Effector memory CD8-positive, alpha-beta T cell (primary cell): ENCODE data around the gene C20orf204.
A peak's percentile ranks its signal among the peaks of the same experiment; 100 is the strongest.

ENCODE experiments used
- ATAC-seq: fragments of 150-1000 bp; cut with Tn5 transposase; replicated peaks from 2 replicates; pipeline ENCODE4 v1.10.0; 2021; ENCODE audit warnings: mild to moderate bottlenecking, moderate library complexity
- DNase-seq, 3 experiments: peaks; one replicate each; pipeline ENCODE4 v3.0.0; 2021
- H3K27ac Mint-ChIP-seq, 2 donors: one replicate each; pipeline ENCODE4 v1.8.0; 2022; ENCODE audit warnings: mild to moderate bottlenecking in 2 of 2, mixed read lengths in 2 of 2, moderate library complexity in 2 of 2
- H3K27me3 Mint-ChIP-seq, 2 donors: one replicate each; pipeline ENCODE4 v1.8.0; 2022; ENCODE audit warnings: mixed read lengths in 2 of 2
- H3K36me3 Mint-ChIP-seq: one replicate; pipeline ENCODE4 v1.8.0; 2022; ENCODE audit warnings: mild to moderate bottlenecking, moderate library complexity, mixed read lengths; ENCODE audit not compliant: insufficient read depth
- H3K4me1 Mint-ChIP-seq, 2 donors: one replicate each; pipeline ENCODE4 v1.8.0; 2022; ENCODE audit warnings: low read depth in 2 of 2, mixed read lengths in 2 of 2
- H3K4me3 Mint-ChIP-seq, 2 donors: one replicate each; pipeline ENCODE4 v1.8.0; 2022; ENCODE audit warnings: mild to moderate bottlenecking in 2 of 2, mixed read lengths in 2 of 2, moderate library complexity in 2 of 2
- H3K9me3 Mint-ChIP-seq, 2 donors: one replicate each; pipeline ENCODE4 v1.8.0; 2022; ENCODE audit warnings: mixed read lengths in 2 of 2

The C20orf204 gene

DNA sequence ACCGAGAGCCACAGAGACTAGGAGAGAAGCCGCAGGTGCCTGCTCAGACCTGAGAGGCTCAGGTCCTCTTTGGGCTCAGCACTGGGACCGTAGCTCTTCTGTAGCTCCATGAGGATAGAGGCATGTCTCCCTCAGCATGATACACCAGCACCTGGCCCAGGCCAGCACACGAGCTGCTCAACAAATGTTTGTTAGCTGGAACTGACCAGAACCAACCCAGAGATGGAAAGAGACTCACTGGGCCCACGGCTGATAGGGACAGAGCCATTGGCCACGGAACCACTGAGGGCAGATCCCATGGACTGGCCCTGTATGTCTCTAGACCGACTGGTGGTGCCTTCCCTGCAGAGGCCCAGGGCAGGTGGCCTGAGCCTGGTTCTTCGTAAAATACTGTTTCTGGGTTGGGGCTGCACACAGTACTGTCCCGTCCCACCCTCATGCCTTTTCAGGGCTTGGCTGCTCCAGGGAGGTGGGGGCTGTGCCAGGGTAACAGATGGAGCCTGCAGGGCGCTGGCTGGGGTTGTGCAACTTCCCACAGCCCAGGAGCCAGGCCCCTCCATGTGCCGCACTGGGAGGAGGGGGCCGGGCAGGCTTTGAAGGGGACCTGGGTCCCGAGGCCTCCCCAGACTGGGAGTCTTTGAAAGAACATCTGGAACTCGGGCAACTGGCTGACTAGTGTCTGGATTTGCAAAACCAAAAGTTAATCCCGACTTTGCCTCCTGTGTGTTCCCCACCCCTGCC is 5.2 kb downstream of the C20orf204 start:
- peak overlapping the region; percentile 37 to 78 for H3K4me3 Mint-ChIP-seq
- H3K9me3 Mint-ChIP-seq: no peaks in the 10 kb centered on the region

DNA sequence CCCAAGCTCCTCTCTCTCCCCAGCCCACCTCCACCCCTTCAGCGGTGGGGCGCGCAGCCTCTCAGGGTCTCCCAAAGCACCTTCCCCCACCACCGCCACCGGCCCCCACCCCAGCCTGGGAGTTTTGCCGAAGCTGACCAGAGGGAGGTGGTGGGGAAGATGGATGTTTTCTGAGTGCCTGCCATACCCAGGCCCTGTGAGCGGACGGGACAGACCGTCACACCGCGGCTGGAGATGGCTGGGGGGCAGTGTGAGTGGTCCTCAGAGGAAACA is 5.7 kb downstream of the C20orf204 start:
- H3K27me3 Mint-ChIP-seq: peaks cover 11 to 26% of the 10 kb centered on the region in 2 donors

More for the DNA sequence above, 5.2 kb downstream of the C20orf204 start:
- ATAC-seq: no peak
- Mint-ChIP-seq H3K27me3 (peaks cover 6 to 20% of the 10 kb centered on the region in 2 donors), H3K27ac (no peak overlapping the region), H3K4me1 (peaks cover 15 to 33% of the 10 kb centered on the region in 2 donors), H3K36me3 (peaks cover 10% of the 10 kb centered on the region)
- no peak for DNase-seq

DNA sequence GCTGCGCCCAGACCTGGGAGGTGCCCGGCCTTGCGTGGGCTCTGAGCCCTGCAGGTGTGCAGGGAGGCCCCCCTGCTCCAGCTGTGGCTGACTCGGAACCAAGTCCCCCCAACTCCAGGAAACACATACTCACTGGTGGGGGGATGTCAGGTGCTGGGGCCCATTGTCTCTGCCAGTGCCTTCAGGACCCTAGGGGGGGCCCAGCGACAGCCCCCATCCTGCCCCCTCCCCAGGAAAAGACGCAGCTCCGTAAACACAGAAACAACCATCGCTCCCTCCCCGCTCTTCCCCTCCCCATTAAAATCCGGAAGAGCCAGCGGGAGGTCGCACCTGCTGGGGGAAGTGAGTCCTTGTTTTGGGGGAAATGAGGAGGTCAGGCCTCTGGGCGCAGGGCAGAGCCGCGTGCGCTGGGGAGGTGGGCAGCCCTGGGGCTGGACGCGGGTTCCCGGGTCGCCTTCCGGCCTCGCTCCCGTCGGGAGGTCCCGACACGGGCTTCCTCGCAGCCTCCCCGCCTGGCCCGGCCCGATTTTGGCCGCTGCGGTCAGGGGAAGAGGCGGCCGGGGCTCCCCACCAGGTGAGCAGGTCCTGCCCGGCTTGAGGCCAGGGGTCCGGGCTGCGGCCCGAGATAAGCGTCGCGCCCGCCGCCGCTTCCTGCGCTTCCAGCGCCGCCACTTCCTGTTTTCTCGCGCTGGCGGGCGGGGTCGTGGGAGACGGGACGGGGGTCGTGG is 6.2 kb downstream of the C20orf204 start:
- Mint-ChIP-seq H3K36me3 (peaks cover 13% of the 10 kb centered on the region), H3K9me3 (no peaks in the 10 kb centered on the region), H3K27ac (peak overlapping the region; percentile 59 to 67), H3K4me1 (peaks cover 15 to 29% of the 10 kb centered on the region in 2 donors), H3K4me3 (peak overlapping the region; percentile 76 to 78), H3K27me3 (peaks cover 16 to 31% of the 10 kb centered on the region in 2 donors)
- DNase-seq (no peak), ATAC-seq (no peak)

More for the DNA sequence above, 5.7 kb downstream of the C20orf204 start:
- DNase-seq (no peak), ATAC-seq (no peak)
- H3K4me3 Mint-ChIP-seq: peak overlapping the region; percentile 76 to 78
- H3K4me1 Mint-ChIP-seq: peaks cover 14 to 33% of the 10 kb centered on the region in 2 donors
- peak overlapping the region in 1 of 2 donors; percentile 59 for H3K27ac Mint-ChIP-seq
- no peaks in the 10 kb centered on the region for H3K9me3 Mint-ChIP-seq
- peaks cover 12% of the 10 kb centered on the region for H3K36me3 Mint-ChIP-seq

DNA sequence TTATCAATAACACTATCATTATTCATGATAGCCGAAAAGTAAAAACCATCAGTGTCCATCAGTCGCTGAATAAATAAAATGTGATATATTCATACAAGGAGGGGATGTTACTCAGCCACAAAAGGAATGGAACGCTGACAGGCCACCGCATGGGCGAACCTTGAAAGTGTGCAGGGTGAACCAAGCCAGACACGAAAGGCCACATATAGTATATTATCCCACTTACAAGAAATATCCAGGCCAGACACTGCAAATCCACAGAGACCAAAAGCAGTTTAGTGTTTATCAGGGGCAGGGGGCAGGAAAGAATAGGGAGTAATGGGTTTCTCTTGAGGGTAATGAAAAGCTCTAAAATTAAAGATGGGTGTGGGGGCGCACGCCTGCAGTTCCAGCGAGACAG is 7.8 kb downstream of the C20orf204 start:
- peaks cover 14 to 22% of the 10 kb centered on the region in 2 donors for H3K4me1 Mint-ChIP-seq
- peaks cover 19 to 38% of the 10 kb centered on the region in 2 donors for H3K27me3 Mint-ChIP-seq

DNA sequence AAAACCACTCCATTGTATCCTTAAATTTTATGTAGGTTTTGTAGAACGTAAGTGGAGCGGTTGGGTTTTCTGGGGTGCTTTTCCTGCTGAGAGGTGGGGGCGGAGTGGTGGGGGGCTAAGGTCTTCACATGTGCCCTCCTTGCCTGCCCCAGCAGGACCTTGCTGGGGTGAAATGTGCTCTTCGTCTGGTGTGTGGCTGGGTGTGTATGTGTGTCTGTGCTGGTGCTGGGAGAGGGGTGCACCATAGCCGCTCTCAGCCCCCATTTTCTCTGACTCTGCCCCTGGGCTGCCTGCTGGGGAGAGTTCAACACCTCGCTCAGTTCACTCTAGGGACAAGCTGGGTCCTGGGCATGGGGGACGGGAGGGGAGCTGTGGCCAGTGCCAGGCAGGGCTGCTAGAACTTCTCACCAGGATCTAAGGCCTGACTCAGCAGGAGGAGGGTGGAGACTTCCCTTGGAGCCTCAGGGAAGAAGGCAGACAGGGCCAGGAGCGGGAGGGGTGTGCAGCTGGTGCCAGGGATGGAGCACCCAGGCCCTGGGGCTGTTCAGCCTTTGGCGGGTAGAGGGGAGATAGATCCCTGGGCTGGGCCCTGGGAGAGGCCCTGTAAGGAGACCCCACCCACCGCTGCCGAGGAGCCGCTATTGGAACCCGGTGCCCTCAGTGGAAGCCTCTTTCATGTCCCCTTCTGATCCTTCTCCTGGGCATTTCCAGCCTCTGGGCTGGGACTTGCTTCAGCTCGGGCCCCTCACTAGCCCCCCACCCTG is 8.7 kb downstream of the C20orf204 start:
- H3K4me1 Mint-ChIP-seq: peaks cover 14 to 19% of the 10 kb centered on the region in 2 donors
- no peaks in the 10 kb centered on the region for H3K9me3 Mint-ChIP-seq
- no peak overlapping the region for H3K4me3 Mint-ChIP-seq
- H3K27ac Mint-ChIP-seq: no peak overlapping the region
- peaks cover 5% of the 10 kb centered on the region for H3K36me3 Mint-ChIP-seq
- H3K27me3 Mint-ChIP-seq: peaks cover 19 to 38% of the 10 kb centered on the region in 2 donors
- DNase-seq (no peak), ATAC-seq (no peak)

More for the DNA sequence above, 7.8 kb downstream of the C20orf204 start:
- Mint-ChIP-seq H3K9me3 (no peaks in the 10 kb centered on the region), H3K27ac (peak overlapping the region in 1 of 2 donors; percentile 50), H3K4me3 (peak overlapping the region; percentile 63 to 64), H3K36me3 (peaks cover 5% of the 10 kb centered on the region)
- DNase-seq (no peak), ATAC-seq (no peak)

DNA sequence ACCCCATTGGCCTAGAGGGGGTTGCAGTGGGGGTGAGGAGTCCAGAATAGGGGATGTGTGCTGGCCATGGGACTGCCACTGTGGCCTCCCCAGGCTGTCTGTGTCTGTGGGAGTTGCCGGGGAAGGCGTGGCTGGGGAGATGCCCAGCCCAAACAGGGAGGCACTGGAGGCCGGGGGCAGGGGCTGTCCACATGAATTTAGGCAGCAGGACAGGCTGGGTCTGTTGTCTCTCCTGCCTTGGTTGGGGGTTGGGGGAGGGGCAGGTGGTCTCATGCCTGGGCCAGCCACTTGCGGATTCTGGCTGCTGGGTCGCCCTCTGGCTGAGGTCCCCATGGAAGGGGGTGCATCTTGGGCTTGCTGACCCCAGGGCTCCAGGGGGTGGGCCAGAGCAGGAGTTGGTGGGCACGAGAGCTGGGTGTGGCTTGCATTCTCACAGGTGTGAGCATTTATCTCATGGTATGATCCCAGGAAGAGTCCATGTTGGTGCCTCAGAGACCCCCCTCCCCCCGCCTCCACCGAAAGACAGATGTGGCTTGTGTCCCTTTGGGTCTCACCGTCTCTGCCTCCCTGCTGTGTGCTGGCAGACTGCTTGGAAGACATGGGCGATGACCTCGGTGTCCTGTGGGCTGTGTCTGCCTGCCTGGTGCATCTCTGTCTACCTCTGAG is 9.5 kb downstream of the C20orf204 start:
- DNase-seq (no peak), ATAC-seq (no peak)
- Mint-ChIP-seq H3K27ac (peak overlapping the region in 1 of 2 donors; percentile 23), H3K9me3 (no peaks in the 10 kb centered on the region), H3K36me3 (peaks cover 5% of the 10 kb centered on the region), H3K4me1 (peaks cover 13 to 14% of the 10 kb centered on the region in 2 donors), H3K4me3 (no peak overlapping the region), H3K27me3 (peaks cover 19 to 44% of the 10 kb centered on the region in 2 donors)

DNA sequence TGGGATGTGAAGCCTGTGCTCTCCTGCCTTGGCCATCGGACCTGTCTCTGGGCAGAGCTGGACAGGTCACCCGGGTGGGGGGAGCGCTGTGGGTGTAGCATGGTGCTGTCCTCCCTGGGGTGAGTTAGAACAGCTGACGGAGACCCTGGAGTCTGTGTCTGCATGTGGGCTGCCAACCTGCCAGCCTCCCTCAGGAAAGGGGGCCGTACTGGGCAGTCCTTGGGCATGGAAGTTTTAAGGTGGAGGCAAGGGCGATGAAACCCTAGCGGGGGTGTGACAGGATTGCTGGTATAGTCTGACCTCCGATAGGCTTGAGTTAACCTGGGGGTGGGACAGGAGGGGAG is 11.0 kb downstream of the C20orf204 start:
- Mint-ChIP-seq H3K27me3 (peaks cover 34 to 59% of the 10 kb centered on the region in 2 donors), H3K4me1 (peaks cover 13 to 14% of the 10 kb centered on the region in 2 donors)
- no peak for ATAC-seq

DNA sequence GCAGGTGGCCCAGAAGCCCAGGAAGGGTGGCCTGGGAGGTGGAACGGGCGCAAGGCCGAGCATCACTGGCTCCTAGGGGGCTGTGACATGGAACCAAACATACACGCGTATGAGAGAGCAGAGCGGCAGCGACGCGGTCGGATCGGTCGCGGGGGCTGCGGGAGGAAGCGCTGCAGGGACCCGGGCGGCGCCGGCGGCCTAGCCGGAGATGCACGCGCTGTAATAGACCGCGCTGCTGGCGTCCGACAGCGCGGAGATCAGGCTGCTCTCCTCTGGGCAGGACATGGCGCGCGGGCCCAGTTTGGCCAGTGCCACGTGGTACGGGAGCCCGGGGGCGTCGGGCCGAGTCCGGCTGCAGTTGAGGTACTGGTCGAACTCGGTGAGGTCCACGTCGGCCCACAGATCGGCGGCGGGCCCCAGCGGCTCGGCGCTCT is 12.0 kb downstream of the C20orf204 start:
- peaks cover 37 to 67% of the 10 kb centered on the region in 2 donors for H3K27me3 Mint-ChIP-seq
- peaks cover 5% of the 10 kb centered on the region for H3K36me3 Mint-ChIP-seq
- H3K27ac Mint-ChIP-seq: no peak overlapping the region
- H3K9me3 Mint-ChIP-seq: no peaks in the 10 kb centered on the region
- DNase-seq (no peak), ATAC-seq (peak; percentile 28)
- peak overlapping the region in 1 of 2 donors; percentile 21 for H3K4me3 Mint-ChIP-seq
- peaks cover 13 to 14% of the 10 kb centered on the region in 2 donors for H3K4me1 Mint-ChIP-seq

More for the DNA sequence above, 11.0 kb downstream of the C20orf204 start:
- DNase-seq: no peak
- H3K27ac Mint-ChIP-seq: no peak overlapping the region
- no peaks in the 10 kb centered on the region for H3K9me3 Mint-ChIP-seq
- peak overlapping the region; percentile 19 to 50 for H3K4me3 Mint-ChIP-seq
- peaks cover 5% of the 10 kb centered on the region for H3K36me3 Mint-ChIP-seq

DNA sequence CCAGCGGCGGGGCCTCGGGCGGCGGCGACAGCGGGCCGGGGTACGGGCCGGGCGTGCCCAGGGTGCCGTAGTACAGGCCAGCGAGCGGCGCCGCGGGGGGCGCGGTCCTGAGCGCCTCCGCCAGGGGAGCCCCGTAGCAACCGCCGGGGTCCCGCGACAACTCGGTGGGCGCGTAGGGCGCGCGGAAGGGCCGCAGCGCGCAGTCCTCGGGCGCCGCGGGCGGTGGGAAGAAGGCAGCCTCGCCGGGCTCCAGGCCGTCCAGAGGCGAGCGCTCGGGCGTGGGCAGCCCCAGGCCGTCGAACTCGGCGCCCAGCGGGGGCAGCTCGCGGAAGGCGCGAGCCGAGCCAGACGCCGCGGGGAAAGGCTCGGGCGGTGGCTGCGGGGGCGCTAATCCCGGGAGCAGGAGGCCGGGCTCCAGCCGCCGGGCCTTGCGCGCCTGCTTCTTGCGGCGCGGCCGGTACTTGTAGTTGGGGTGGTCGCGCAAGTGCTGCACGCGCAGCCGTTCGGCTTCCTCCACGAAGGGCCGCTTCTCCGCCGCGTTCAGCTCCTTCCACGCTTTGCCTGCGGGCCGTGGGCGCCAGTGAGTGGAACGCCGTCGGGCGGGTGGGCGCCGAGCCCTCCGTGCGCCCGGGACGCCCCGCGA is 12.5 kb downstream of the C20orf204 start:
- Mint-ChIP-seq H3K4me1 (peaks cover 11 to 20% of the 10 kb centered on the region in 2 donors), H3K36me3 (peaks cover 5% of the 10 kb centered on the region), H3K27me3 (peaks cover 43 to 73% of the 10 kb centered on the region in 2 donors), H3K9me3 (no peaks in the 10 kb centered on the region), H3K4me3 (peak overlapping the region; percentile 37 to 64), H3K27ac (no peak overlapping the region)
- ATAC-seq: peak; percentile 8
- DNase-seq: no peak

DNA sequence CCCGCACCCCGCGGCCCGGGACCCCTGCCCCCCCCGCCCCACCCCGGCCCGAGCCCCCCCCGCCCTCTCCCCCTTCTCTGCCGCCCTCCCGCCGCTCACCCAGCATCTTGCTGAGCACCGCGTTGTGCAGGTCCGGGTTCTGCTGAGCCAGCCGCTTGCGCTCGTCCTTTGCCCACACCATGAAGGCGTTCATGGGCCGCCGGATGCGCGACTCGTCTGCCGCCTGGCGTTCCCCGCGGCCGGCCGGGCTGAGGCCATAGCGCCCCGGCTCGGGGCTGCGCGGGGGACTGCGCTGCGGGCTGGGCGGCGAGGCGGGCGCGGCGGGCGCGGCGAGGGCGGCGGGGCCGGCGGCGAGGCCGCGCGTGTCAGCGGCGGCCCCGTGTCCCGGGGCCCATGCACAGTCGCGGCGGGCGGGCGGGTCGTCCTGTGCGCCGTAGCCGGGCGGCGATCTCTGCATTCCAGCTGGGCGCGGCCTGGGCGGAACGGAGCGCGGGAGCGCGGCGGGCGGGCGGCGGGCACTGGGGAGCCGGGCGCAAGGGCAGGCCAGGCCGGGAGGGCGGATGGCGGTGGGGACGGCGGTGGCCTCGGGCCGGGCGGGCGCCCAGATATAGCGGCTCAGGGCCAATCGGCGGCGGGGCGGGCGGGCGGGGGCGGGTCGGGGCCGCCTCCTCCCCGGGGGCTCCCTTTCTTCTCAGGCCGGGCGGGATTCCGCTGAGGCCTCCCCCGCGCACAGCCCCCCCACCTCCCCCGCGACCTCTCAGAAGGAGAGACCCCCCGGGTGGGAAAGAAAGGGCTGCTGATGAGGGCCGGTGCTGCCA is 13.3 kb downstream of the C20orf204 start, which contains the start of gene SOX18:
TSS of gene SOX18 (minus strand) at position 580 of the 818 bp plus-strand sequence. CDS start at position 457, 123 bp downstream.
- H3K4me3 Mint-ChIP-seq: peak within 1 kb of the TSS; percentile 37 to 64
- H3K9me3 Mint-ChIP-seq: no peaks in the 10 kb centered on the region
- peaks cover 9 to 17% of the 10 kb centered on the region in 2 donors for H3K4me1 Mint-ChIP-seq
- ATAC-seq (peak; percentile 69), DNase-seq (no peak)
- peaks cover 46 to 79% of the 10 kb centered on the region in 2 donors for H3K27me3 Mint-ChIP-seq
- no peak within 1 kb of the TSS for H3K27ac Mint-ChIP-seq
- peaks cover 5% of the 10 kb centered on the region for H3K36me3 Mint-ChIP-seq

DNA sequence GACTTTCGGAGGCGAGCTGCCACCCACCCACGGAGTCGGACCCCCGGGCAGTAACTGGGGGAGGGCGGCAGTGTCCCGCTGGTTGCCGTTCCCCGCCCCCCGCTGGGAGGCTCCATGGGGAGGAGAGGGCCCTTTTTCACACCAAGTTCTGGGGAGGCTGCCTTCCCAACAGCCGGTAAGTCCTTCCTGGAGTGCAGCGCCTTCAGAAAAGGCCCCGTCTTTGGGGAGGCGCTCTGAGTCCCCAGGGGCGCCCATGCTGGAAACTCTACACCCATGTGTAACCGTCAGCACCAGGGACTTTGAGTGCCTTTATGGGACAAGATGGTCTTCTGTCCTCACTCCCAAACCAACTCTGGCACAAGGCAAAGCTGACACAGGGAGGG is 13.9 kb downstream of the C20orf204 start:
- no peak for ATAC-seq
- H3K27me3 Mint-ChIP-seq: peaks cover 46 to 75% of the 10 kb centered on the region in 2 donors
- H3K4me3 Mint-ChIP-seq: peak overlapping the region in 1 of 2 donors; percentile 59
- H3K9me3 Mint-ChIP-seq: no peaks in the 10 kb centered on the region
- H3K27ac Mint-ChIP-seq: no peak overlapping the region
- H3K36me3 Mint-ChIP-seq: peaks cover 5% of the 10 kb centered on the region
- H3K4me1 Mint-ChIP-seq: peaks cover 5 to 13% of the 10 kb centered on the region in 2 donors
- DNase-seq: no peak
